Transverse colon (tissue), 4 donors: ENCODE data around the gene ATOX1.

Experiments used
- CTCF ChIP-seq, 5 experiments: fragments of 200-600 bp in 3 of 5; fragments of 450-650 bp in 2 of 5; sonication (generic) in 3 of 5; IDR thresholded peaks; 1 replicate in 2 of 5; 2 replicates in 3 of 5; pipeline ENCODE4 v1.5.1; 2016 to 2017; ENCODE audit warnings: antibody characterized with exemption in 5 of 5, inconsistent platforms in 3 of 5, mild to moderate bottlenecking in 2 of 5, moderate library complexity in 1 of 5
- EP300 ChIP-seq: sonication (generic); formaldehyde crosslinking; IDR thresholded peaks from one replicate; pipeline ENCODE4 v1.6.1; 2017; ENCODE audit warnings: antibody characterized with exemption, low read depth
- POLR2A ChIP-seq: fragments of 450-650 bp; IDR thresholded peaks from one replicate; pipeline ENCODE4 v1.6.1; 2016; ENCODE audit warnings: antibody characterized with exemption, mild to moderate bottlenecking, moderate library complexity
- POLR2AphosphoS5 ChIP-seq, 3 donors: sonication (generic); formaldehyde crosslinking; IDR thresholded peaks; one replicate each; pipeline ENCODE4 v1.6.1; 2016; ENCODE audit warnings: antibody characterized with exemption in 3 of 3

- no peak for TF ChIP-seq CTCF (IDR thresholded peaks at IDR 0.05)
- TF ChIP-seq POLR2AphosphoS5 (IDR thresholded peaks at IDR 0.05) = no peak
- no peak for TF ChIP-seq POLR2A
- no peak for TF ChIP-seq EP300
These were observed 14.9 kb downstream of the ATOX1 start for GRCh38 chr5:151743530-151743929.
